GM12878 (cell line): ENCODE measurements around the gene ZCCHC2. TPM values are rescaled to one million over a fixed set of nuclear protein-coding genes. Genes with fewer than 3 reads are reported as not detected.

Experiments used
- BCL11A ChIP-seq: IDR thresholded peaks from 2 replicates; pipeline ENCODE4 v1.6.1; 2011; ENCODE audit warnings: low read depth, low read length
- BCL3 ChIP-seq: IDR thresholded peaks from 2 replicates; pipeline ENCODE4 v1.6.1; 2011; ENCODE audit warnings: borderline replicate concordance, low read depth, mild to moderate bottlenecking, moderate library complexity, low read length; ENCODE audit not compliant: insufficient read depth, poor library complexity, severe bottlenecking
- CBFB ChIP-seq: IDR thresholded peaks from 2 replicates; pipeline ENCODE4 v1.6.1; 2016; ENCODE audit warnings: antibody characterized with exemption, low read depth
- CHD4 ChIP-seq: fragments of 200-600 bp; sonication (generic); IDR thresholded peaks from 2 replicates; pipeline ENCODE4 v1.6.1; 2016; ENCODE audit warnings: mild to moderate bottlenecking
- DPF2 ChIP-seq: fragments of 450-650 bp; IDR thresholded peaks from 2 replicates; pipeline ENCODE4 v1.6.1; 2017; ENCODE audit warnings: mild to moderate bottlenecking
- EP300 ChIP-seq, 2 experiments: fragments of 150-350 bp in 1 of 2; IDR thresholded peaks; 2 replicates each; pipeline ENCODE4 v1.6.1; 2011 to 2012; ENCODE audit warnings: low read depth in 2 of 2, low read length in 2 of 2, borderline replicate concordance in 1 of 2, improper control_type of control experiment in 1 of 2, inconsistent platforms in 1 of 2; ENCODE audit not compliant: control insufficient read depth in 1 of 2
- HDGF ChIP-seq: fragments of 450-650 bp; IDR thresholded peaks from 2 replicates; pipeline ENCODE4 v1.6.1; 2016; ENCODE audit warnings: antibody characterized with exemption
- JUND ChIP-seq: IDR thresholded peaks from 2 replicates; pipeline ENCODE4 v1.6.1; 2012; ENCODE audit warnings: low read depth, mild to moderate bottlenecking, low read length, improper control_type of control experiment, moderate library complexity
- MXI1 ChIP-seq: fragments of 150-350 bp; IDR thresholded peaks from 2 replicates; pipeline ENCODE4 v1.6.1; 2011; ENCODE audit warnings: low read depth, mild to moderate bottlenecking, inconsistent platforms, low read length, improper control_type of control experiment
- MYB ChIP-seq: fragments of 150-350 bp; IDR thresholded peaks from 2 replicates; pipeline ENCODE4 v1.6.1; 2014; ENCODE audit warnings: mild to moderate bottlenecking, low read depth, low read length, borderline replicate concordance
- NR2C2 ChIP-seq: IDR thresholded peaks from 2 replicates; pipeline ENCODE4 v1.6.1; 2011; ENCODE audit warnings: borderline replicate concordance, low read depth; ENCODE audit not compliant: control insufficient read depth, insufficient read length
- PBX3 ChIP-seq: IDR thresholded peaks from 2 replicates; pipeline ENCODE4 v1.6.1; 2011; ENCODE audit warnings: mild to moderate bottlenecking, low read depth, low read length, moderate library complexity; ENCODE audit not compliant: insufficient replicate concordance
- PML ChIP-seq: IDR thresholded peaks from 2 replicates; pipeline ENCODE4 v1.6.1; 2012; ENCODE audit warnings: low read length, inconsistent platforms
- RCOR1 ChIP-seq: conservative IDR thresholded peaks from 2 replicates; pipeline ENCODE4 v1.6.1; 2012; ENCODE audit warnings: low read depth, low read length, improper control_type of control experiment
- RUNX3 ChIP-seq: IDR thresholded peaks from 2 replicates; pipeline ENCODE4 v1.6.1; 2012; ENCODE audit warnings: low read length, inconsistent platforms
- SREBF2 ChIP-seq: IDR thresholded peaks from 2 replicates; pipeline ENCODE4 v1.6.1; 2012; ENCODE audit warnings: mild to moderate bottlenecking, low read length
- SUPT20H ChIP-seq: IDR thresholded peaks from 2 replicates; pipeline ENCODE4 v1.6.1; 2011; ENCODE audit warnings: low read depth, mild to moderate bottlenecking, low read length, moderate library complexity, borderline replicate concordance; ENCODE audit not compliant: control insufficient read depth
- YY1 ChIP-seq: IDR thresholded peaks from 2 replicates; pipeline ENCODE4 v1.6.1; 2011; ENCODE audit warnings: low read depth, mild to moderate bottlenecking, low read length
- ZBED1 ChIP-seq: IDR thresholded peaks from 2 replicates; pipeline ENCODE4 v1.6.1; 2016; ENCODE audit warnings: borderline replicate concordance
- ZZZ3 ChIP-seq: IDR thresholded peaks from 2 replicates; pipeline ENCODE4 v1.6.1; 2011; ENCODE audit warnings: low read depth; ENCODE audit not compliant: control insufficient read depth, insufficient read length
- polyA plus RNA-seq, 11 experiments: library from polyadenylated mRNA; depleted of rRNA in 4 of 11; unstranded in 6 of 11; stranded (reverse) in 5 of 11; fragments of >200 nt; fragmentation: Nextera tagmentation in 4 of 11; fragmentation: Illumina TruSeq in 1 of 11; extraction: Ambion mirVana in 4 of 11; extraction: Trizol in 1 of 11; gene quantifications; 1 replicate in 1 of 11; 2 replicates in 10 of 11; pipeline versions ENCODE4 v1.2.1 to v1.2.3, GENCODE V29; 2011 to 2016; ENCODE audit warnings: inconsistent platforms in 2 of 11, missing spikeins in 2 of 11, low read depth in 1 of 11
- total RNA-seq, 4 experiments: library from RNA; depleted of rRNA in 3 of 4; stranded (reverse); fragments of >200 nt in 3 of 4; fragmentation: Illumina TruSeq in 1 of 4; extraction: Trizol in 1 of 4; gene quantifications; 2 replicates each; pipeline versions ENCODE4 v1.2.1 to v1.2.3, GENCODE V29; 2013 to 2021
- TF ChIP-seq, protein P1 (sequence below): fragments of 150-350 bp; IDR thresholded peaks from 2 replicates; pipeline ENCODE4 v1.6.1; 2014; ENCODE audit warnings: mild to moderate bottlenecking, low read depth, low read length
- TF ChIP-seq, protein P2 (sequence below): fragments of 450-650 bp; IDR thresholded peaks from 2 replicates; pipeline ENCODE4 v1.6.1; 2017; ENCODE audit warnings: mild to moderate bottlenecking, low read depth, inconsistent platforms; ENCODE audit not compliant: poor library complexity, severe bottlenecking
- TF ChIP-seq, protein P3 (sequence below): fragments of 450-650 bp; IDR thresholded peaks from 2 replicates; pipeline ENCODE4 v1.6.1; 2016; ENCODE audit warnings: mild to moderate bottlenecking

The ZCCHC2 gene
- total and polyA plus RNA-seq, 10 of the 15 experiments (the other 5 are each of a cell fraction or from before 2014, with no cell fraction given) = 1.7 to 17.4 (median 8.6) TPM

DNA sequence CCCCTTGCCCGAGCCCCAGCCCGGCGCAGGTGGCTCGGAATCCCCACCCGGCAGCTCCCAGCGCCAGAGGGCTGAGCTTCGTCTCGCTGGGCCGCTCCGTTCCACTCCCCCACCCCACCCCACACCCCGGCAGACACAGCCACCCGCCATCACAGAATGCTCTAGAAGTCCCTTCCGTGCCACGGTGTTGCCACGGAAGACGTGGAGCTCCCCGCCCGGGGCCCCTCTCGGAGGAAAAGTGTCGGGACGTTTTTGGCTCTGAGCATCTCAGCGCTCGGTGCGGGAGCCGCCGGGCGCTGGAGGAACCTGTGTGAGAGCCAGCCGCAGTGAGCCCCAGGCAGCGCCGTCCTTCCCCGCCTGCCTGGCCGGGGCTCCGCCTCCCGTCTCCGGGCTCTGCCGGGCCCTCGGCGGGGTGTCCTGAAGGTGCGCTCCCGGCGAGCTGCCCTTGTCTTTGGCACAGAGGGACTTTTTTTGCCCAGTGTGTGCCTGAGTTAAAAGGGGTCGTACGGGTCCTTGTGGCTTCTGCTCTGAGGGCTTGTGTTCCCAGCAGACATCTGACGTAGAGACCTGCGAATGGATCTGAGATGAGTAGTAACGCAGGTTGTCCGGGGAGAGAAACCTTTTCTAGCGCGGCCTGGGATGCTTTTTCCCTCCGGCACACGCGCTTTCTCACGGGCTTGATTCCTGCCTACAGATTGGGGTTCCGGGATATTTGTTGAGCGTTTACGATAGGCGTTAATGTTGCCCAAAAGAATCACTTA lies 1.8 kb downstream of the ZCCHC2 start (continued):
- TF ChIP-seq PBX3 = no peak
- TF ChIP-seq ZZZ3 = no peak
- TF ChIP-seq, protein P1, sequence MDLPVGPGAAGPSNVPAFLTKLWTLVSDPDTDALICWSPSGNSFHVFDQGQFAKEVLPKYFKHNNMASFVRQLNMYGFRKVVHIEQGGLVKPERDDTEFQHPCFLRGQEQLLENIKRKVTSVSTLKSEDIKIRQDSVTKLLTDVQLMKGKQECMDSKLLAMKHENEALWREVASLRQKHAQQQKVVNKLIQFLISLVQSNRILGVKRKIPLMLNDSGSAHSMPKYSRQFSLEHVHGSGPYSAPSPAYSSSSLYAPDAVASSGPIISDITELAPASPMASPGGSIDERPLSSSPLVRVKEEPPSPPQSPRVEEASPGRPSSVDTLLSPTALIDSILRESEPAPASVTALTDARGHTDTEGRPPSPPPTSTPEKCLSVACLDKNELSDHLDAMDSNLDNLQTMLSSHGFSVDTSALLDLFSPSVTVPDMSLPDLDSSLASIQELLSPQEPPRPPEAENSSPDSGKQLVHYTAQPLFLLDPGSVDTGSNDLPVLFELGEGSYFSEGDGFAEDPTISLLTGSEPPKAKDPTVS = no peak
- no peak for TF ChIP-seq MXI1
- TF ChIP-seq EP300 (IDR thresholded peaks at IDR 0.05; ENCODE audit: borderline replicate concordance in 1 of 2, control insufficient read depth in 1 of 2, low read depth in 2 of 2, low read length in 2 of 2) = no peak
- TF ChIP-seq JUND = no peak
- TF ChIP-seq HDGF = no peak
- no peak for TF ChIP-seq BCL3
- TF ChIP-seq NR2C2 = no peak
- TF ChIP-seq RUNX3 = 0 out of 2 replicates have a peak, but pooled peaks have one; percentile 14
- no peak for TF ChIP-seq BCL11A
- no peak for TF ChIP-seq SUPT20H
- TF ChIP-seq, protein P2, sequence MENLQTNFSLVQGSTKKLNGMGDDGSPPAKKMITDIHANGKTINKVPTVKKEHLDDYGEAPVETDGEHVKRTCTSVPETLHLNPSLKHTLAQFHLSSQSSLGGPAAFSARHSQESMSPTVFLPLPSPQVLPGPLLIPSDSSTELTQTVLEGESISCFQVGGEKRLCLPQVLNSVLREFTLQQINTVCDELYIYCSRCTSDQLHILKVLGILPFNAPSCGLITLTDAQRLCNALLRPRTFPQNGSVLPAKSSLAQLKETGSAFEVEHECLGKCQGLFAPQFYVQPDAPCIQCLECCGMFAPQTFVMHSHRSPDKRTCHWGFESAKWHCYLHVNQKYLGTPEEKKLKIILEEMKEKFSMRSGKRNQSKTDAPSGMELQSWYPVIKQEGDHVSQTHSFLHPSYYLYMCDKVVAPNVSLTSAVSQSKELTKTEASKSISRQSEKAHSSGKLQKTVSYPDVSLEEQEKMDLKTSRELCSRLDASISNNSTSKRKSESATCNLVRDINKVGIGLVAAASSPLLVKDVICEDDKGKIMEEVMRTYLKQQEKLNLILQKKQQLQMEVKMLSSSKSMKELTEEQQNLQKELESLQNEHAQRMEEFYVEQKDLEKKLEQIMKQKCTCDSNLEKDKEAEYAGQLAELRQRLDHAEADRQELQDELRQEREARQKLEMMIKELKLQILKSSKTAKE = no peak
- TF ChIP-seq CBFB = no peak
- TF ChIP-seq PML = no peak
- TF ChIP-seq DPF2 = no peak
- TF ChIP-seq CHD4 = no peak
- no peak; the same call in 1 of the 2 replicates for TF ChIP-seq ZBED1
- TF ChIP-seq RCOR1 = no peak
- peak; percentile 46; the same call in 1 of the 2 replicates for TF ChIP-seq YY1
- no peak for TF ChIP-seq SREBF2
- TF ChIP-seq, protein P3, sequence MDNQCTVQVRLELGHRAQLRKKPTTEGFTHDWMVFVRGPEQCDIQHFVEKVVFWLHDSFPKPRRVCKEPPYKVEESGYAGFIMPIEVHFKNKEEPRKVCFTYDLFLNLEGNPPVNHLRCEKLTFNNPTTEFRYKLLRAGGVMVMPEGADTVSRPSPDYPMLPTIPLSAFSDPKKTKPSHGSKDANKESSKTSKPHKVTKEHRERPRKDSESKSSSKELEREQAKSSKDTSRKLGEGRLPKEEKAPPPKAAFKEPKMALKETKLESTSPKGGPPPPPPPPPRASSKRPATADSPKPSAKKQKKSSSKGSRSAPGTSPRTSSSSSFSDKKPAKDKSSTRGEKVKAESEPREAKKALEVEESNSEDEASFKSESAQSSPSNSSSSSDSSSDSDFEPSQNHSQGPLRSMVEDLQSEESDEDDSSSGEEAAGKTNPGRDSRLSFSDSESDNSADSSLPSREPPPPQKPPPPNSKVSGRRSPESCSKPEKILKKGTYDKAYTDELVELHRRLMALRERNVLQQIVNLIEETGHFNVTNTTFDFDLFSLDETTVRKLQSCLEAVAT = no peak
- no peak for TF ChIP-seq MYB
